NCI-H1105 (cell line): ENCODE measurements around the gene NID2.

Source experiments
- DNase-seq: peaks from one replicate; lab custom pipeline; 2025; lab: John Stamatoyannopoulos, UW

Gene NID2

GRCh38 chr14:52026901-52027300 lies 42.0 kb downstream of the NID2 start:
- no peak for DNase-seq

- DNase-seq = no peak
Observed at GRCh38 chr14:52026017-52026660, 42.7 kb downstream of the NID2 start.

GRCh38 chr14:52025310-52025709 lies 43.5 kb downstream of the NID2 start:
- no peak for DNase-seq

- no peak for DNase-seq
Observed at GRCh38 chr14:52023518-52023917, 45.3 kb downstream of the NID2 start.

- no peak for DNase-seq
Observed at GRCh38 chr14:52021957-52022600, 46.8 kb downstream of the NID2 start.

- no peak for DNase-seq
Observed at GRCh38 chr14:52020866-52021717, 47.8 kb downstream of the NID2 start.

GRCh38 chr14:52020161-52020714 lies 48.6 kb downstream of the NID2 start:
- DNase-seq = no peak

GRCh38 chr14:52018970-52019369 lies 49.9 kb downstream of the NID2 start:
- DNase-seq = no peak

- no peak for DNase-seq
Observed at GRCh38 chr14:52018252-52018651, 50.6 kb downstream of the NID2 start.

- DNase-seq = peak; percentile 14
Observed at GRCh38 chr14:52015411-52016030, 53.3 kb downstream of the NID2 start.

GRCh38 chr14:52014601-52015267 lies 54.1 kb downstream of the NID2 start:
- no peak for DNase-seq

GRCh38 chr14:52013984-52014600 lies 54.8 kb downstream of the NID2 start:
- no peak for DNase-seq

- DNase-seq = no peak
Observed at GRCh38 chr14:52012635-52013034, 56.2 kb downstream of the NID2 start.

- no peak for DNase-seq
Observed at GRCh38 chr14:52011523-52011922, 57.3 kb downstream of the NID2 start.

- no peak for DNase-seq
Observed at GRCh38 chr14:52010173-52010693, 58.6 kb downstream of the NID2 start.

GRCh38 chr14:52008136-52008535 lies 60.7 kb downstream of the NID2 start:
- no peak for DNase-seq

GRCh38 chr14:52007637-52008036 lies 61.2 kb downstream of the NID2 start:
- no peak for DNase-seq

GRCh38 chr14:52007211-52007610 lies 61.6 kb downstream of the NID2 start:
- DNase-seq = no peak

GRCh38 chr14:52006361-52006760 lies 62.5 kb downstream of the NID2 start:
- no peak for DNase-seq

GRCh38 chr14:52005625-52006024 lies 63.2 kb downstream of the NID2 start:
- no peak for DNase-seq

- DNase-seq = no peak
Observed at GRCh38 chr14:52003324-52003723, 65.5 kb downstream of the NID2 start.
